Bronchial epithelial cell (primary cell): ENCODE data around the gene AARS2. TPM values are rescaled to one million over a fixed set of nuclear protein-coding genes. Genes with fewer than 3 reads are reported as not detected.

ENCODE experiments used
- DNase-seq: peaks from one replicate; pipeline ENCODE4 v3.0.0-alpha.2; 2010; ENCODE audit warnings: low read depth
- FAIRE-seq: peaks from 2 replicates; lab custom pipeline; 2011; peaks lifted over from hg19 to GRCh38; lab: Jason Lieb, UNC
- H3K27me3 ChIP-seq: 2 replicates; pipeline ENCODE4 v1.5.1; 2011; ENCODE audit warnings: low read length; ENCODE audit not compliant: control insufficient read depth, insufficient read depth
- H3K36me3 ChIP-seq: 2 replicates; pipeline ENCODE4 v1.5.1; 2011; ENCODE audit warnings: low read length; ENCODE audit not compliant: control insufficient read depth, insufficient read depth
- H3K4me3 ChIP-seq: 2 replicates; pipeline ENCODE4 v1.5.1; 2011; ENCODE audit warnings: mild to moderate bottlenecking, low read depth, low read length, control low read depth
- total RNA-seq: library from RNA; depleted of rRNA; stranded (reverse); fragments of >200 nt; gene quantifications from 2 replicates; pipeline ENCODE4 v1.2.1, GENCODE V29; 2014
- TF ChIP-seq, protein P1 (sequence below): IDR thresholded peaks from 2 replicates; pipeline ENCODE4 v1.5.1; 2011; ENCODE audit warnings: mild to moderate bottlenecking, moderate library complexity, low read length, control low read depth, inconsistent platforms; ENCODE audit not compliant: insufficient read depth, severe bottlenecking

The AARS2 gene
- total RNA-seq, 1 donor from 2014 or later = 9.5 TPM

DNA sequence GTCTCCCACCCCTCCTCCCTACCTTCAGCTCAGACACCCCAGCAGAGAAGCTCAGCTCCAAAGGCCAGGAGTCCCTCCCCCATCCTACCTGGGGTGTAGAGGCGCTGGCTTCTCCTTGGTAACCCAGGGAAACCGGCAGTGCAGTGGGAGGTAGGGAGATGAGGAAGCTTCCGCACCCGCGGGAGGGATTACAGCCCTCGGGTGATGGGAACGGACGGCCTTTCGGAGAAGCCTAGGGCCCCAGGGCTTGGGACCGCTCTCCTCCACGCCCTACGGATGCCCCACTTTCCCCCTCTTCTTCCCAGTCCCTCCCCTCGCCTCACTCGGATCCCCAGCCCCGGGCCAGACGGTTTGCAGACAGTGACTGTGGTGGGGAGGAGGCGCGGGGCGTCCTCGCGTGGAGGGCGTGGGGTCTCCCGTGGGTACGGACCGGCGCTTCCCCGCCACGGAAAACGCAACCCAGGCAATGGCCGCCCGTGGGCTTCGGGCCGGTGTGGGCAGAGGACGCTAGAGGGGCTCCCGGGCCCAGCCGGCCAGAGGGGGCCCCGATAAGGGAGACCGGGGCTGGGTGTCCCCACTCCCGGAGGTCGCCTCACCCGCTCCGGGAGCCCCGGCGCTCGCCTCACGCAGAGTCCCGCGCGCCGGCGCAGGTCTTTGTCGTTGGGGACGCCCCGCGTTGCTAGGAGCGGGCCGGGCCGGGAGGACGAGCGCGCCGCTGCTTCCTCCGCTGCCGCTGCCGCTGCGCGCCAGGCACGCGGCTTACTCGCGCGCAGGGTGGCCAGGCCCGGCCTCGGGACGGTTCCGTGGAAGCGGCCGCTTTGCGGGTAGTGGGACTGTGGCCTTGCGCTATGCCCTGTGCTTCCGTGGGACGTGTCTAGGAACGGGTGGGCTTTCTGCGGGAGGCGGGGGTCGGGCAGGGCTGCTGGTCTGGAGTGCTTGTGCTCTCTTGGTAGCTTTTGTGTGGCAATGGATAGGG is 15.8 kb downstream of the AARS2 start:
- Histone ChIP-seq H3K4me3 (peak overlapping the region; percentile 31), H3K27me3 (peaks cover 13% of the 10 kb centered on the region), H3K36me3 (peaks cover 12% of the 10 kb centered on the region)
- TF ChIP-seq, protein P1, sequence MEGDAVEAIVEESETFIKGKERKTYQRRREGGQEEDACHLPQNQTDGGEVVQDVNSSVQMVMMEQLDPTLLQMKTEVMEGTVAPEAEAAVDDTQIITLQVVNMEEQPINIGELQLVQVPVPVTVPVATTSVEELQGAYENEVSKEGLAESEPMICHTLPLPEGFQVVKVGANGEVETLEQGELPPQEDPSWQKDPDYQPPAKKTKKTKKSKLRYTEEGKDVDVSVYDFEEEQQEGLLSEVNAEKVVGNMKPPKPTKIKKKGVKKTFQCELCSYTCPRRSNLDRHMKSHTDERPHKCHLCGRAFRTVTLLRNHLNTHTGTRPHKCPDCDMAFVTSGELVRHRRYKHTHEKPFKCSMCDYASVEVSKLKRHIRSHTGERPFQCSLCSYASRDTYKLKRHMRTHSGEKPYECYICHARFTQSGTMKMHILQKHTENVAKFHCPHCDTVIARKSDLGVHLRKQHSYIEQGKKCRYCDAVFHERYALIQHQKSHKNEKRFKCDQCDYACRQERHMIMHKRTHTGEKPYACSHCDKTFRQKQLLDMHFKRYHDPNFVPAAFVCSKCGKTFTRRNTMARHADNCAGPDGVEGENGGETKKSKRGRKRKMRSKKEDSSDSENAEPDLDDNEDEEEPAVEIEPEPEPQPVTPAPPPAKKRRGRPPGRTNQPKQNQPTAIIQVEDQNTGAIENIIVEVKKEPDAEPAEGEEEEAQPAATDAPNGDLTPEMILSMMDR = no peak
- no peak for DNase-seq
- no peak for FAIRE-seq

DNA sequence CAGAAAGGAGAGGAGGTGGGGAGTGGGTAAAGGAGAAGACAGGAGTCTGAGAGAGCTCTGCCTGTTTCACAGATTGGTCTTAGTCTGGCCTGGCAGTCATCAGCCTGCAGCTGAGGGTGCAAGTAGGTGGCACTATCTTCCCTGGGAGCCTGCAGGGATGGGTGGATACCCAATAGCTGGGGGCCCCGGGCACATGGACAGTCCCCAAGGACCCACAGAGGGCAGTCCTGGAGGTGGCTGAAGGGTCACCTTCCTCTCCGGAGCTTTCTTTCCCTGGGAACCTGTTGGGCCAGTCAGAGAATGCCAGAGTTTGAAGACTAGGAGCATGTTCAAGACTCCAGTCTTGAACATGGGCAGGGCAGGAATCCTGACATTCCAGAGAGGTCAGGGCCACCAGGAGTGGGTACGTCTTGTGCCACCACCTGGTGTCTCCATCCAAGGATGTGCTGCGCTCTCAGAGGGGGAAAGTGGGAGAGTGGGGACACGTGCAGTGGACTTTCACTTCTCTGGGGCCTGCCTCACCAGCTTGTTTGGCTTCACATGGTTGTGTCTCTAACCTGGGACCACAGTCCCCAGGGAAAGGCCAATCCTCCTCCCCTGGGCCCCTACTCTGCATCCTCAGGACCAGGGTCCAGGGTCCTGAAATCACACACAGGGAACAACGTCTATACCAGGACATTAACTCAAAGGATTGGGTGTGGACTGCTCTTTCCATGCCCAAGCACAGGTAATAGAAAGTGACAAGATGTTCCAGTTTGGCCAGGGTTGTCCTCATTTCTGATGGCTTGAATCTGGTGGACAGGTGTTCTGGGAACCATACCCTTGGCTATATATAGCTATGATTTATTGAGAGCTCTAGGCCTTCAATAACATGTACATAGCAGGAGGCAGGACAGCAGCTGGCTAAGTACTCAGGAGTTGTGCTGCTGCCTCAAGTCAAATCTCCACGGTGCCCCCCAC is 18.0 kb downstream of the AARS2 start:
- peaks cover 13% of the 10 kb centered on the region for H3K27me3 ChIP-seq
- TF ChIP-seq, protein P1 = no peak
- FAIRE-seq = no peak
- H3K36me3 ChIP-seq = peaks cover 1% of the 10 kb centered on the region
- no peak for DNase-seq
- H3K4me3 ChIP-seq = no peak overlapping the region

DNA sequence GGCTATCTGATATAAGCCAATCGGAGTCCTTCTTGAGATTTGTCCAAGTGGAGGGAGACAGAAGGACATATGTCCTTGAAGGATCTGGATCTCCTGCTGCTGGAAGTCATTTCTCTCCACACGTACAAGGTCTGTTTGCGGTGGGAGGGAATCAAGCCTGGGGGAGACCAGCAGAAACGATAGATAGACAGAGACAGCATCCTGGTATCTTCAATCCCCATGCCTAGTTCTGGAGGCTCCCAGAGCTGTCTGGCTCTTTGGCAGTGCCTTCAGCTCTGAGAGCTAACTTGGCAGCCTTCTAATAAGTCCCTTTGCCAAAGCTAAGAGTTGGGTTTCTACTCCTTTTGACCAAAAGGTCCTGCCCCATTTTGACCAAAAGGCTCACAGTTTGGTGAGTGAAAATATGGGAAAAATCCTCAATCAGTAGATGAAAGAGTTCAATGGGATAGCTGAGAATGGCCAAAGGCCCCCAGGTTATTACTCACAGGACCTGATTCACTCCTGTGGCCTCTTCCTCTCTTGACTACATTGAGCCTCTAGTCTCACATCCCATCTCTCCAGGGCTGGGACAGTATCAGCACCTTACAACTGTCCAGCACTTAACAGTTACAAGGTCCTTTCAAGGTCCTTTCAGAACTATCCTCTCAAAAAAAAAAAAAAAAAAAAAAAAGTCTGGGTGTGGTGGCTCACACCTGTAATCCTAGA is 20.3 kb downstream of the AARS2 start:
- peaks cover 13% of the 10 kb centered on the region for H3K27me3 ChIP-seq
- FAIRE-seq = no peak
- TF ChIP-seq, protein P1 = no peak

DNA sequence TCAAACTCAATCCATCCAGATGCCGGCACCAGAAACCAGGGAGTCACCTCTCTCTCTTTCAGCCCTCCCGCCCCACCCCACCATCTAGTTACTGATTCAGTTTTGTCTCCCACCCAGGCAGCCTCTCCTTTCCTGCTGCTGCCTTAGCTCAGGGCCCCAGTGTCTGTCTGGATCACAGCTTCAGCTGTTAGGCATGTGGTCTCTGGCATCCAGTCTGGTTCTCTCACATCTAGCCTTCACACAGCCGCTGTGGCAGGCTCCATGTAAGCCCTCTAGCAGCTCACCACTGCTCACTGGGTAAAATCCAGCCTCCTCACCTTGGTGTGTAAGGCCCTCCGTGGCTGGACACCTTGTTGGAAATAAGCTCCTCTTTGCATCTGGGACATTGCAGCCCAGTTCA is 21.3 kb downstream of the AARS2 start:
- DNase-seq (no peak), FAIRE-seq (no peak)
- Histone ChIP-seq H3K4me3 (no peak overlapping the region), H3K36me3 (no peaks in the 10 kb centered on the region), H3K27me3 (peaks cover 12% of the 10 kb centered on the region)
- TF ChIP-seq, protein P1 = no peak

More for the DNA sequence above, 20.3 kb downstream of the AARS2 start:
- no peaks in the 10 kb centered on the region for H3K36me3 ChIP-seq
- no peak for DNase-seq
- H3K4me3 ChIP-seq = no peak overlapping the region

DNA sequence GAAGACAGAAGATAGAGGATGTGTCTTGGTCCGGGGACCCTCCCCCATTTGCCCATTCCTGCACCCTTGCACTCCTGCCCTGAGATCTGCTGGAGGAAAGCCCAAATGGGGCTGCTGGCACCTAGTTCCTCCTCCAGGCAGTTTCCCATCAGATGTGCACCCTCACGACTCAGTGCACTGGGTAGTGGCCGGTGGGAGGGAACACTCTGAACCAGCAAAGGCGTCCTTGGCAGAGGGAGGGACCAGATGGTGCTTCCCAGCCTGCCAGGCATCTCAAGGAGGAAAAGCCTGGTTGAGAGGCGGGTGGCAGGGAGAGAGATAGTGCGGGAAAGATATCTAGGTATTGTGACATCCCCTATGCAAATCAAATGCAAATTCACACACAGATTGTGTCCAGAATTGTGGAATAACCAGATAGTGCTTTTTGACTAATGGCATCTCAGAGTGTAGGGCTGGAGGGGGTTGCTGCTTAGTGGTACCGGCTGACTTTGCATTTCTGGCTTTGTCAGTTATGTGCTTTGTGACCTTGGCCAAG is 23.4 kb downstream of the AARS2 start:
- Histone ChIP-seq H3K36me3 (no peaks in the 10 kb centered on the region), H3K27me3 (peaks cover 1% of the 10 kb centered on the region), H3K4me3 (no peak overlapping the region)
- no peak for DNase-seq
- TF ChIP-seq, protein P1 = no peak
- FAIRE-seq = no peak
